H1 (cell line): ENCODE data around the gene SLC13A5. TPM values are rescaled to one million over a fixed set of nuclear protein-coding genes. Genes with fewer than 3 reads are reported as not detected.

Source experiments
- CTCF ChIA-PET: fragments of 300-600 bp; sonication (Branson Sonifier 250); formaldehyde crosslinking; loops from one replicate; lab custom pipeline; 2021; ENCODE audit not compliant: partially characterized antibody; lab: Charles Lee
- POLR2A ChIA-PET: fragments of 300-600 bp; sonication (Branson Sonifier 250); formaldehyde crosslinking; loops from one replicate; lab custom pipeline; 2021; ENCODE audit warnings: inconsistent platforms; ENCODE audit not compliant: partially characterized antibody; lab: Charles Lee
- DNase-seq, 2 experiments: peaks; one replicate each; pipeline versions ENCODE4 v3.0.0 to v3.0.0-alpha.2; 2010 to 2022; ENCODE audit warnings: low spot score in 2 of 2, low read depth in 1 of 2, mixed read lengths in 1 of 2
- FAIRE-seq: peaks from 2 replicates; lab custom pipeline; 2011; peaks lifted over from hg19 to GRCh38; lab: Jason Lieb, UNC
- H2AFZ ChIP-seq: 2 replicates; pipeline ENCODE4 v1.8.1; 2012; ENCODE audit warnings: low read length, inconsistent platforms
- H2AK5ac ChIP-seq: 2 replicates; pipeline ENCODE4 v1.6.1; 2013; ENCODE audit warnings: low read depth, low read length
- H2BK120ac ChIP-seq: replicated peaks from 2 replicates; pipeline ENCODE3; 2013; ENCODE audit warnings: low read depth, low read length, inconsistent platforms
- H2BK12ac ChIP-seq: 2 replicates; pipeline ENCODE4 v1.6.1; 2013; ENCODE audit warnings: low read depth, low read length
- H2BK15ac ChIP-seq: 2 replicates; pipeline ENCODE4 v1.6.1; 2013; ENCODE audit warnings: low read length
- H2BK20ac ChIP-seq: 2 replicates; pipeline ENCODE4 v1.6.1; 2013; ENCODE audit warnings: low read length
- H2BK5ac ChIP-seq: 2 replicates; pipeline ENCODE4 v1.6.1; 2013; ENCODE audit warnings: low read depth, low read length
- H3K14ac ChIP-seq: 2 replicates; pipeline ENCODE4 v1.6.1; 2013; ENCODE audit warnings: inconsistent platforms; ENCODE audit not compliant: insufficient read length
- H3K18ac ChIP-seq: 2 replicates; pipeline ENCODE4 v1.6.1; 2013; ENCODE audit warnings: low read length; ENCODE audit errors: extremely low read depth
- H3K23ac ChIP-seq: 2 replicates; pipeline ENCODE4 v1.6.1; 2013; ENCODE audit warnings: inconsistent platforms; ENCODE audit not compliant: insufficient read length
- H3K23me2 ChIP-seq: 2 replicates; pipeline ENCODE4 v1.6.1; 2013; ENCODE audit warnings: low read depth, low read length
- H3K27ac ChIP-seq: 2 replicates; pipeline ENCODE4 v1.6.1; 2011; ENCODE audit warnings: low read depth, low read length, inconsistent platforms
- H3K27me3 ChIP-seq, 4 experiments: replicated peaks in 1 of 4; 1 replicate in 1 of 4; 2 replicates in 3 of 4; pipeline versions ENCODE4 v1.6.1 to v1.8.1; 2011 to 2013; ENCODE audit warnings: low read length in 3 of 4, mild to moderate bottlenecking in 3 of 4, inconsistent platforms in 2 of 4, mixed read lengths in 2 of 4, moderate library complexity in 1 of 4; ENCODE audit not compliant: control insufficient read depth in 3 of 4, insufficient read depth in 3 of 4; ENCODE audit errors: extremely low read depth in 1 of 4
- H3K36me3 ChIP-seq, 4 experiments: 2 replicates each; pipeline versions ENCODE4 v1.6.1 to v1.8.1; 2011 to 2013; ENCODE audit warnings: mild to moderate bottlenecking in 4 of 4, low read length in 3 of 4, moderate library complexity in 2 of 4, control low read depth in 1 of 4, inconsistent platforms in 1 of 4; ENCODE audit not compliant: insufficient read depth in 4 of 4, control insufficient read depth in 2 of 4
- H3K4ac ChIP-seq: replicated peaks from 2 replicates; pipeline ENCODE3; 2013; ENCODE audit warnings: low read length, low read depth, mixed read lengths, inconsistent platforms; ENCODE audit not compliant: insufficient read length
- H3K4me1 ChIP-seq, 4 experiments: replicated peaks in 1 of 4; 1 replicate in 1 of 4; 2 replicates in 3 of 4; pipeline versions ENCODE4 v1.6.1 to v1.8.1; 2011 to 2013; ENCODE audit warnings: low read length in 3 of 4, inconsistent platforms in 2 of 4, mixed read lengths in 1 of 4; ENCODE audit not compliant: insufficient read depth in 4 of 4, control insufficient read depth in 3 of 4
- H3K4me2 ChIP-seq, 2 experiments: 2 replicates each; pipeline versions ENCODE4 v1.6.1 to v1.8.1; 2011 to 2013; ENCODE audit warnings: low read depth in 2 of 2, low read length in 2 of 2, control low read depth in 1 of 2, inconsistent platforms in 1 of 2, mild to moderate bottlenecking in 1 of 2; ENCODE audit not compliant: insufficient read depth in 1 of 2
- H3K4me3 ChIP-seq, 4 experiments: fragments of 200-600, 300-600 bp in 1 of 4; sonication (generic), shearing (Covaris generic), sonication (Bioruptor Twin) in 1 of 4; 2 replicates each; pipeline versions ENCODE4 v1.5.1 to v1.8.1; 2011 to 2016; ENCODE audit warnings: low read length in 4 of 4, low read depth in 3 of 4, control low read depth in 2 of 4, inconsistent platforms in 2 of 4, mild to moderate bottlenecking in 2 of 4, mixed read lengths in 1 of 4, moderate library complexity in 1 of 4; ENCODE audit not compliant: insufficient read depth in 2 of 4; ENCODE audit errors: extremely low read depth in 1 of 4
- H3K56ac ChIP-seq: replicated peaks from 2 replicates; pipeline ENCODE3; 2013; ENCODE audit warnings: low read depth, mild to moderate bottlenecking, mixed read lengths, low read length, inconsistent platforms; ENCODE audit not compliant: insufficient read length
- H3K79me1 ChIP-seq: 2 replicates; pipeline ENCODE4 v1.6.1; 2013; ENCODE audit warnings: low read depth, low read length, control low read depth
- H3K79me2 ChIP-seq, 2 experiments: 2 replicates each; pipeline versions ENCODE4 v1.6.1 to v1.8.1; 2012 to 2013; ENCODE audit warnings: low read length in 2 of 2, mild to moderate bottlenecking in 2 of 2, inconsistent platforms in 1 of 2; ENCODE audit not compliant: insufficient read depth in 2 of 2, control insufficient read depth in 1 of 2
- H3K9ac ChIP-seq, 4 experiments: replicated peaks in 1 of 4; 1 replicate in 1 of 4; 2 replicates in 3 of 4; pipeline versions ENCODE4 v1.6.1 to v1.8.1; 2011 to 2013; ENCODE audit warnings: low read depth in 3 of 4, low read length in 3 of 4, control low read depth in 2 of 4, mild to moderate bottlenecking in 2 of 4, moderate library complexity in 2 of 4, inconsistent platforms in 1 of 4; ENCODE audit errors: extremely low read depth in 1 of 4
- H3K9me3 ChIP-seq, 2 experiments: 2 replicates each; pipeline versions ENCODE4 v1.6.1 to v1.8.1; 2012 to 2013; ENCODE audit warnings: mild to moderate bottlenecking in 2 of 2, moderate library complexity in 2 of 2, control low read depth in 1 of 2, inconsistent platforms in 1 of 2, low read depth in 1 of 2, low read length in 1 of 2, mixed read lengths in 1 of 2; ENCODE audit not compliant: insufficient read depth in 2 of 2
- H4K20me1 ChIP-seq, 2 experiments: replicated peaks in 1 of 2; 2 replicates each; pipeline versions ENCODE3 to v1.8.1; 2011 to 2013; ENCODE audit warnings: inconsistent platforms in 2 of 2, low read length in 2 of 2, mild to moderate bottlenecking in 1 of 2; ENCODE audit not compliant: insufficient read depth in 2 of 2, control insufficient read depth in 1 of 2
- H4K5ac ChIP-seq: 2 replicates; pipeline ENCODE4 v1.6.1; 2013; ENCODE audit warnings: low read length, low read depth, mixed read lengths, inconsistent platforms; ENCODE audit not compliant: insufficient read length
- H4K8ac ChIP-seq: 2 replicates; pipeline ENCODE4 v1.8.0; 2013; ENCODE audit warnings: mild to moderate bottlenecking, moderate library complexity, low read length, inconsistent platforms; ENCODE audit not compliant: insufficient read depth; ENCODE audit errors: extremely low read depth
- H4K91ac ChIP-seq: replicated peaks from 2 replicates; pipeline ENCODE3; 2013; ENCODE audit warnings: low read length, mixed read lengths, inconsistent platforms; ENCODE audit not compliant: insufficient read length
- BACH1 ChIP-seq: IDR thresholded peaks from 2 replicates; pipeline ENCODE4 v1.6.1; 2012; ENCODE audit warnings: low read length, improper control_type of control experiment
- EZH2 ChIP-seq: fragments of 200-600 bp; sonication (generic); IDR thresholded peaks from 2 replicates; pipeline ENCODE4 v1.7.1; 2012; ENCODE audit warnings: low read depth, mild to moderate bottlenecking, moderate library complexity, low read length, inconsistent platforms; ENCODE audit not compliant: severe bottlenecking
- JUN ChIP-seq: IDR thresholded peaks from 2 replicates; pipeline ENCODE4 v1.6.1; 2011; ENCODE audit warnings: low read depth, mild to moderate bottlenecking, improper control_type of control experiment, low read length
- JUND ChIP-seq: IDR thresholded peaks from 2 replicates; pipeline ENCODE4 v1.6.1; 2011; ENCODE audit warnings: mild to moderate bottlenecking, improper control_type of control experiment, low read length
- KDM1A ChIP-seq: fragments of 200-600, 300-600 bp; sonication (generic); IDR thresholded peaks from 2 replicates; pipeline ENCODE4 v1.7.1; 2016; ENCODE audit warnings: mild to moderate bottlenecking, low read length, borderline replicate concordance
- MAFK ChIP-seq: IDR thresholded peaks from 2 replicates; pipeline ENCODE4 v1.6.1; 2012; ENCODE audit warnings: low read depth, mild to moderate bottlenecking, improper control_type of control experiment, low read length
- POLR2A ChIP-seq, 2 experiments: IDR thresholded peaks; 1 replicate in 1 of 2; 2 replicates in 1 of 2; pipeline ENCODE4 v1.6.1; 2011; ENCODE audit warnings: low read depth in 2 of 2, low read length in 2 of 2, mild to moderate bottlenecking in 2 of 2; ENCODE audit errors: control extremely low read depth in 1 of 2
- POLR2AphosphoS5 ChIP-seq: IDR thresholded peaks from 2 replicates; pipeline ENCODE4 v1.6.1; 2011; ENCODE audit warnings: low read depth, low read length
- SAP30 ChIP-seq: fragments of 300-600 bp; sonication (generic); IDR thresholded peaks from 2 replicates; pipeline ENCODE4 v1.7.1; 2012; ENCODE audit warnings: low read length, moderate library complexity, mild to moderate bottlenecking, inconsistent platforms; ENCODE audit not compliant: insufficient read depth, insufficient replicate concordance
- SIRT6 ChIP-seq: IDR thresholded peaks from one replicate; pipeline ENCODE4 v1.7.1; 2012; ENCODE audit warnings: low read length, inconsistent platforms
- SP2 ChIP-seq: IDR thresholded peaks from 2 replicates; pipeline ENCODE4 v1.6.1; 2012; ENCODE audit warnings: mild to moderate bottlenecking, low read length, inconsistent platforms
- SUZ12 ChIP-seq: fragments of 200-600 bp; sonication (generic); IDR thresholded peaks from 2 replicates; pipeline ENCODE4 v1.6.1; 2012; ENCODE audit warnings: mild to moderate bottlenecking, inconsistent platforms, low read length, moderate library complexity, mixed read lengths
- YY1 ChIP-seq: IDR thresholded peaks from 2 replicates; pipeline ENCODE4 v1.6.1; 2011; ENCODE audit warnings: low read depth, mild to moderate bottlenecking, low read length
- WGBS, 2 experiments: shearing (Covaris generic) in 1 of 2; methylation state at CpG; one replicate each; pipeline versions ENCODE4 v1.1.6 to v1.1.7; 2013 to 2015; ENCODE audit warnings: low lambda C conversion rate in 2 of 2, mixed read lengths in 2 of 2, inconsistent platforms in 1 of 2, low coverage in 1 of 2, missing lambda C conversion rate in 1 of 2; ENCODE audit not compliant: insufficient replicate concordance in 2 of 2, insufficient coverage in 1 of 2, insufficient read length in 1 of 2; ENCODE audit errors: extremely low coverage in 1 of 2, missing lambda C conversion rate in 1 of 2; 5-methylcytosine and 5-hydroxymethylcytosine counted together
- polyA plus RNA-seq, 7 experiments: library from polyadenylated mRNA; depleted of rRNA in 3 of 7; stranded (reverse) in 5 of 7; unstranded in 2 of 7; fragments of >200 nt in 5 of 7; fragments of 200-250 nt in 2 of 7; gene quantifications; 1 replicate in 5 of 7; 2 replicates in 1 of 7; 4 replicates in 1 of 7; pipeline versions ENCODE4 v1.2.1 to v1.2.3, GENCODE V29; 2011 to 2013; ENCODE audit warnings: missing spikeins in 2 of 7, mixed read lengths in 2 of 7
- total RNA-seq: library from RNA; stranded (reverse); fragmentation: NEBNext Ultra II Directional; extraction: Animal tissue kit (Norgen Biotek cat#: 25700); gene quantifications from 2 replicates; pipeline ENCODE4 v1.2.1, GENCODE V29; 2021

Gene SLC13A5
- total and polyA plus RNA-seq, 2 of the 8 experiments (the other 6 are each of a cell fraction or from before 2014, with no cell fraction given), result 2.1 to 2.6 TPM

DNA sequence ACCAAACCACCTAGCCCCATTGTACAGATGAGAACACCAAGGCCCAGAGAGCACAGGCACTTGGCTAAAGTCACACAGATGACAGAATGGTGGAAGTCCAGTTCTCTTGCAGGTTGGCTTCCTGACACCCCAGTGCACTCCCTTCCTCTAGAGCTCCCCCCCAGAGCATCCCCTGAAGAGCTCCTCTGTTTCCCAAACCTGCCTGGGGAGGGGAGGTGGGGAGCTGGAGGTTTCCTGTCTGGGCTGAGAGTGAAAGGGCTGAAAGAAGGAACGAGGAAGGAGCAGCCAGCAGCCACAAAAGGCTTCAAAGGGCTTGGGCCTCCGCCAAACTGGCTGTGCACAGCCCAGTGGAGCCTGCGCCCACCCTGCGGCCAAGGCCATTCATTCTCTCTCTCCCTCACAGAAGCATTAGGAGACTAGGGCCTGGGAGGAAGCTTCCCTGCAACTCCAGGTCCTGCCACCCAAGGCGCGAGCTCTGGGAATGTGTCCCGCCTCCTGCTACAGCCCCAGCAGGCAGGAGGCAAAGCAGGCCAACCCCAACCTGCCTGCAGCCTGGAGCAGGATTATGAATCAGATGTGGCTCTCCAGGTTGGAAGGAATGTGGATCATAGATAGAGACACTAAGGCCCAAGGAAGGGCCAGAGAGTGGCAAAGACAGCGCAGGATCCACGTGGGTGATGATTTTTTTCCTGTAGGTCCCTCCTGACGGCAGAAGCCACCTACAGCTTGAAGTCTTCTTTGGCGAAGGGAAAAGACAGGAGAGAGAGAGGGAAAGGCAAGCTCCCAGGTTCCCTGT lies 913 bp downstream of the SLC13A5 start:
- H2BK5ac ChIP-seq, result no peak overlapping the region; the same call in 1 of the 2 replicates
- H4K5ac ChIP-seq, result no peak overlapping the region
- no peak overlapping the region for H3K4ac ChIP-seq
- H3K18ac ChIP-seq, result peak overlapping the region; percentile 44
- H3K79me1 ChIP-seq, result no peaks in the 10 kb centered on the region; the same call in 1 of the 2 replicates
- H3K27ac ChIP-seq, result no peak overlapping the region
- peaks cover 9 to 38% (median 31%) of the 10 kb centered on the region in 4 experiments for H3K27me3 ChIP-seq
- H2BK120ac ChIP-seq, result no peak overlapping the region
- peak; percentile 44 to 71 for DNase-seq
- H2BK20ac ChIP-seq, result no peak overlapping the region
- no peak overlapping the region for H3K23ac ChIP-seq
- no peak overlapping the region for H3K9ac ChIP-seq
- ChIA-PET POLR2A (interaction anchor here (1.4 to 1.6 kb wide), 2 partner anchors 10 to 40 kb away, joined by 3 to 5 read pairs; no protein-coding TSS in a partner anchor), CTCF (interaction anchor here (0.6 to 7.0 kb wide), 30 partner anchors 11 to 479 kb away, joined by 3 to 72 read pairs (median 4); no protein-coding TSS in a partner anchor)
- no peaks in the 10 kb centered on the region for H3K79me2 ChIP-seq
- H3K36me3 ChIP-seq, result no peaks in the 10 kb centered on the region
- peak overlapping the region; percentile 95; the same call in 1 of the 2 replicates for H2BK12ac ChIP-seq
- no peak overlapping the region for H2AFZ ChIP-seq
- FAIRE-seq, result no peak
- H4K20me1 ChIP-seq, result no peaks in the 10 kb centered on the region
- peaks cover 0 to 12% (median 9%) of the 10 kb centered on the region in 4 experiments; a peak in 6 of 7 replicates for H3K4me1 ChIP-seq
- H3K9me3 ChIP-seq, result no peaks in the 10 kb centered on the region
- H3K56ac ChIP-seq, result no peak overlapping the region
- no peak overlapping the region for H4K91ac ChIP-seq
- H2AK5ac ChIP-seq, result 0 out of 2 replicates have a peak overlapping the region, but pooled peaks have one; percentile 16
- H3K4me2 ChIP-seq, result peak overlapping the region; percentile 78 to 93
- H2BK15ac ChIP-seq, result peak overlapping the region; percentile 1; the same call in 1 of the 2 replicates
- H3K14ac ChIP-seq, result no peak overlapping the region
- H4K8ac ChIP-seq, result no peak overlapping the region
- H3K23me2 ChIP-seq, result peaks cover 19% of the 10 kb centered on the region; the same call in 1 of the 2 replicates
- peak overlapping the region; percentile 39 to 68 (median 60) for H3K4me3 ChIP-seq
- WGBS, 2 experiments, result 49% methylated on average over 11 of the region's 11 CpGs; no CpG with 5 or more reads in 1 of the 2 experiments
- TF ChIP-seq SAP30 (no peak), YY1 (no peak), EZH2 (peak; percentile 21), SIRT6 (no peak), POLR2AphosphoS5 (no peak), MAFK (no peak), JUN (no peak), SP2 (no peak), KDM1A (peak; percentile 71; the same call in 1 of the 2 replicates), BACH1 (no peak), JUND (no peak), POLR2A (IDR thresholded peaks at IDR 0.05; ENCODE audit: control extremely low read depth in 1 of 2, low read depth in 2 of 2, low read length in 2 of 2) (no peak), SUZ12 (0 out of 2 replicates have a peak, but pooled peaks have one; percentile 20)
